Upper lobe of left lung (tissue), 4 donors: ENCODE data around the gene MAP3K9.

Experiments used
- EP300 ChIP-seq, 4 donors: sonication (generic); formaldehyde crosslinking; IDR thresholded peaks; one replicate each; pipeline ENCODE4 v1.5.1; 2017; ENCODE audit warnings: antibody characterized with exemption in 4 of 4, control low read depth in 2 of 4
- TF ChIP-seq, protein P1 (sequence below), 6 experiments: fragments of 450-650 bp in 4 of 6; fragments of 200-600 bp in 2 of 6; sonication (generic) in 2 of 6; IDR thresholded peaks; one replicate each; pipeline ENCODE4 v1.5.1; 2016 to 2019; ENCODE audit warnings: antibody characterized with exemption in 6 of 6

DNA sequence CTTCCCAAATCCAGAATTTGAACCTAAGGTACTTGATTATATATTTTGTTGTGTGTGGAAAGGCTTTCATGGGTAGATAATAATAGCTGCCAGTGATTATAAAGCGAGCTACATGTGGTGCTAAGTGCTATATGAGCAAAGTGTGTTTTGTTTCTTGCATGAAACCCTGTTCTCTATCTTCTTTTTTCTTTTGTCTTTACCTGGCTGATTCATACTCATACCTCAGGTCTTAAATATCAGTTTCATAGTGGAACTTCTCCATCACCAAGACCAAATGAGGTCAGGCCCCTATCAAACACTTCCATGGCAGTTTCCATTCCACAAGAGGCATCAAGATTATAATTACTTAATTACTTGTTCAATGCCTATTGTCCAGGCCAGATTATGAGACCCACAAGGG lies 6.9 kb downstream of the MAP3K9 start:
- TF ChIP-seq, protein P1, sequence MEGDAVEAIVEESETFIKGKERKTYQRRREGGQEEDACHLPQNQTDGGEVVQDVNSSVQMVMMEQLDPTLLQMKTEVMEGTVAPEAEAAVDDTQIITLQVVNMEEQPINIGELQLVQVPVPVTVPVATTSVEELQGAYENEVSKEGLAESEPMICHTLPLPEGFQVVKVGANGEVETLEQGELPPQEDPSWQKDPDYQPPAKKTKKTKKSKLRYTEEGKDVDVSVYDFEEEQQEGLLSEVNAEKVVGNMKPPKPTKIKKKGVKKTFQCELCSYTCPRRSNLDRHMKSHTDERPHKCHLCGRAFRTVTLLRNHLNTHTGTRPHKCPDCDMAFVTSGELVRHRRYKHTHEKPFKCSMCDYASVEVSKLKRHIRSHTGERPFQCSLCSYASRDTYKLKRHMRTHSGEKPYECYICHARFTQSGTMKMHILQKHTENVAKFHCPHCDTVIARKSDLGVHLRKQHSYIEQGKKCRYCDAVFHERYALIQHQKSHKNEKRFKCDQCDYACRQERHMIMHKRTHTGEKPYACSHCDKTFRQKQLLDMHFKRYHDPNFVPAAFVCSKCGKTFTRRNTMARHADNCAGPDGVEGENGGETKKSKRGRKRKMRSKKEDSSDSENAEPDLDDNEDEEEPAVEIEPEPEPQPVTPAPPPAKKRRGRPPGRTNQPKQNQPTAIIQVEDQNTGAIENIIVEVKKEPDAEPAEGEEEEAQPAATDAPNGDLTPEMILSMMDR (IDR thresholded peaks at IDR 0.05) = no peak
- TF ChIP-seq EP300 (IDR thresholded peaks at IDR 0.05) = no peak
